A673 (cell line): Measurements from ENCODE around the gene GALNT18. TPM values are rescaled to one million over a fixed set of nuclear protein-coding genes. Genes with fewer than 3 reads are reported as not detected.
A peak's percentile ranks its signal among the peaks of the same experiment; 100 is the strongest.

Experiments used
- BruUV-seq: library from RNA; stranded (reverse); fragments of 400-500 nt; replicated peaks from 2 replicates; lab custom pipeline; 2021; lab: Mats Ljungman, UMichigan
- CTCF ChIA-PET: fragments of 300-600 bp; sonication (Branson Sonifier 250); formaldehyde crosslinking; loops from one replicate; lab custom pipeline; 2022; ENCODE audit warnings: antibody characterized with exemption; lab: Charles Lee
- POLR2A ChIA-PET: fragments of 300-600 bp; sonication (Branson Sonifier 250); formaldehyde crosslinking; loops from one replicate; lab custom pipeline; 2022; ENCODE audit warnings: antibody characterized with exemption; ENCODE audit not compliant: low non-redundant PET; lab: Charles Lee
- DNase-seq: peaks from one replicate; pipeline ENCODE4 v3.0.0-alpha.2; 2015; ENCODE audit warnings: low spot score
- H3K27ac ChIP-seq: fragments of 200-600 bp; sonication (generic); 2 replicates; pipeline ENCODE4 v1.5.1; 2016; ENCODE audit warnings: mixed run types, low read depth, mild to moderate bottlenecking, mixed read lengths, antibody characterized with exemption, low read length; ENCODE audit not compliant: poor library complexity, severe bottlenecking
- H3K27me3 ChIP-seq: fragments of 200-600 bp; sonication (generic); replicated peaks from 2 replicates; pipeline ENCODE4 v1.6.1; 2017; ENCODE audit warnings: mixed run types, low read depth, mild to moderate bottlenecking, mixed read lengths, antibody characterized with exemption, low read length; ENCODE audit not compliant: insufficient read depth, poor library complexity
- H3K36me3 ChIP-seq: fragments of 200-600 bp; sonication (generic); 2 replicates; pipeline ENCODE4 v1.6.1; 2016; ENCODE audit warnings: mixed run types, mild to moderate bottlenecking, mixed read lengths, antibody characterized with exemption, low read length; ENCODE audit not compliant: insufficient read depth, poor library complexity, severe bottlenecking
- H3K4me1 ChIP-seq: fragments of 200-600 bp; sonication (generic); 2 replicates; pipeline ENCODE4 v1.6.1; 2017; ENCODE audit warnings: mixed run types, mild to moderate bottlenecking, mixed read lengths, antibody characterized with exemption, low read length; ENCODE audit not compliant: insufficient read depth, poor library complexity, severe bottlenecking
- H3K4me3 ChIP-seq: fragments of 200-600 bp; sonication (generic); 2 replicates; pipeline ENCODE4 v1.5.1; 2016; ENCODE audit warnings: low read depth, mixed run types, mild to moderate bottlenecking, mixed read lengths, low read length; ENCODE audit not compliant: poor library complexity, severe bottlenecking
- H3K9me3 ChIP-seq: fragments of 200-600 bp; sonication (generic); 2 replicates; pipeline ENCODE4 v1.6.1; 2016; ENCODE audit warnings: mixed run types, low read depth, mild to moderate bottlenecking, mixed read lengths, antibody characterized with exemption, low read length; ENCODE audit not compliant: poor library complexity, severe bottlenecking
- EZH2 ChIP-seq: fragments of 200-600 bp; sonication (generic); IDR thresholded peaks from 2 replicates; pipeline ENCODE4 v1.6.1; 2017; ENCODE audit warnings: borderline replicate concordance, low read depth, mild to moderate bottlenecking, mixed read lengths, antibody characterized with exemption, low read length; ENCODE audit not compliant: poor library complexity, severe bottlenecking
- intact Hi-C: fragments of 100-400 bp; cut with micrococcal nuclease; formaldehyde crosslinking; loops from one replicate; pipeline ENCODE4 v1.10.0; 2022; ENCODE audit not compliant: unreplicated experiment
- total RNA-seq: library from RNA; stranded (reverse); gene quantifications from 2 replicates; pipeline ENCODE4 v1.2.3, GENCODE V29; 2021
- TF ChIP-seq, protein P1 (sequence below): fragments of 300-800, 200-600 bp; sonication (generic); conservative IDR thresholded peaks from 2 replicates; pipeline ENCODE4 v1.5.1; 2017; ENCODE audit warnings: low read depth, mild to moderate bottlenecking, antibody characterized with exemption, low read length, moderate library complexity, mixed read lengths

The GALNT18 gene
- total RNA-seq, 1 experiment from 2014 or later, result 0.37 TPM

DNA sequence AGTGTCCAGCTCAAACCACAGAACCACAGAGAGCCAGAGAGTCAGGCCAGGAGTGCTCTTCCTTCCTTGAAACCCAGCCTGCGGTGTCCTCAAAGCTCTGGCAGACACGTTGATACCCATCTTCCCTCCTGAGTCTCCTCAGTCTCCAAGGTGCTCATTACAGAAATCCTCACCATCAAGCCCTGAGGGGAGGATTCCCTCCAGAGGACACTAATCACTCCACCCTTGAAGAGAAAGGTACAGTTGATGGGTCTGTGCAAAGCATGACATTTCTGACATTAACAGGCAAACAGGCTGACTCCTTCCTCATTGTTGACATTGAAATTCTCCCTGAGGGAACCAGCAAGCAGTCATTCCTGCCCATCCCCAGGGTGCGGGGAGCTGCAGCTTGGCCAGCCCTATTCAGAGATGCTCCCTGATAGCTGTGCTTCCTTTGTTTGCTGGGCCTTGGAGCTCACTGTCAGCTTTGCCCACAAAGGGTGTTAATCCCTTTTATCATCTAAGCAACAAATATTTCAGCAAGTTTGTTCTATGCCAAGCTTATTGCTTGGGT lies 167.1 kb downstream of the GALNT18 start:
- no TSS peak for BruUV-seq
- H3K9me3 ChIP-seq, result no peaks in the 10 kb centered on the region
- no peak overlapping the region for H3K27ac ChIP-seq
- no peak overlapping the region for H3K4me3 ChIP-seq
- DNase-seq, result no peak
- POLR2A ChIA-PET, result no interaction called here
- H3K4me1 ChIP-seq, result no peaks in the 10 kb centered on the region
- intact Hi-C loops, result no loop called here
- H3K36me3 ChIP-seq, result no peaks in the 10 kb centered on the region
- CTCF ChIA-PET, result no interaction called here
- TF ChIP-seq, protein P1, sequence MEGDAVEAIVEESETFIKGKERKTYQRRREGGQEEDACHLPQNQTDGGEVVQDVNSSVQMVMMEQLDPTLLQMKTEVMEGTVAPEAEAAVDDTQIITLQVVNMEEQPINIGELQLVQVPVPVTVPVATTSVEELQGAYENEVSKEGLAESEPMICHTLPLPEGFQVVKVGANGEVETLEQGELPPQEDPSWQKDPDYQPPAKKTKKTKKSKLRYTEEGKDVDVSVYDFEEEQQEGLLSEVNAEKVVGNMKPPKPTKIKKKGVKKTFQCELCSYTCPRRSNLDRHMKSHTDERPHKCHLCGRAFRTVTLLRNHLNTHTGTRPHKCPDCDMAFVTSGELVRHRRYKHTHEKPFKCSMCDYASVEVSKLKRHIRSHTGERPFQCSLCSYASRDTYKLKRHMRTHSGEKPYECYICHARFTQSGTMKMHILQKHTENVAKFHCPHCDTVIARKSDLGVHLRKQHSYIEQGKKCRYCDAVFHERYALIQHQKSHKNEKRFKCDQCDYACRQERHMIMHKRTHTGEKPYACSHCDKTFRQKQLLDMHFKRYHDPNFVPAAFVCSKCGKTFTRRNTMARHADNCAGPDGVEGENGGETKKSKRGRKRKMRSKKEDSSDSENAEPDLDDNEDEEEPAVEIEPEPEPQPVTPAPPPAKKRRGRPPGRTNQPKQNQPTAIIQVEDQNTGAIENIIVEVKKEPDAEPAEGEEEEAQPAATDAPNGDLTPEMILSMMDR, result no peak
- no peak for TF ChIP-seq EZH2
- no peaks in the 10 kb centered on the region for H3K27me3 ChIP-seq

DNA sequence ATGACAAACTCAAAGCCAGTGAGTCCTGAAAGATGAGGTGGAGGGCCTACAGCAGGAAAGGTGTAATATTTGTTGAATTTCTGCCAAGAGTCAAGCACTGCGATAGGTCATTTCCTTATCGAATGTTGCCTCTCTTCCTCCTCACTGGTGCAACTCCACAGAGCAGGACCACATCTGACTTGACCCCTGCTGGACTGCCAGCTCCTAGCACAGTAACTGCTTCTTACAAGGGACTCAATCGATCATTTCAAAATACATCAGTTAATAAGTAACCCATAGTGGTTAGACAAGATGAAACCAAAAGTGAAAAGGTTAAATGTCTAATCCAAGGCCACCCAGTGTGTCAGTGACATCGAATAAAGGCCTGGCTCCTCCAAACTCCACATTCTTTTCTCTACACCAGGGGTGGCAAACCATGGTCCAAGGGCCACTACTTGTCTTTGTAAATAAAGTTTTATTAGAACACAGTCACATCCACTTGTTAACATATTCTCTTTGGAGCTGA lies 170.3 kb downstream of the GALNT18 start:
- no peaks in the 10 kb centered on the region for H3K27me3 ChIP-seq
- POLR2A ChIA-PET, result no interaction called here
- H3K4me1 ChIP-seq, result no peaks in the 10 kb centered on the region
- intact Hi-C loops, result no loop called here
- no peak for DNase-seq
- H3K27ac ChIP-seq, result no peak overlapping the region
- no peaks in the 10 kb centered on the region for H3K9me3 ChIP-seq
- CTCF ChIA-PET, result no interaction called here
- no peaks in the 10 kb centered on the region for H3K36me3 ChIP-seq
- no TSS peak for BruUV-seq
- TF ChIP-seq, protein P1, result no peak
- no peak for TF ChIP-seq EZH2
- no peak overlapping the region for H3K4me3 ChIP-seq

DNA sequence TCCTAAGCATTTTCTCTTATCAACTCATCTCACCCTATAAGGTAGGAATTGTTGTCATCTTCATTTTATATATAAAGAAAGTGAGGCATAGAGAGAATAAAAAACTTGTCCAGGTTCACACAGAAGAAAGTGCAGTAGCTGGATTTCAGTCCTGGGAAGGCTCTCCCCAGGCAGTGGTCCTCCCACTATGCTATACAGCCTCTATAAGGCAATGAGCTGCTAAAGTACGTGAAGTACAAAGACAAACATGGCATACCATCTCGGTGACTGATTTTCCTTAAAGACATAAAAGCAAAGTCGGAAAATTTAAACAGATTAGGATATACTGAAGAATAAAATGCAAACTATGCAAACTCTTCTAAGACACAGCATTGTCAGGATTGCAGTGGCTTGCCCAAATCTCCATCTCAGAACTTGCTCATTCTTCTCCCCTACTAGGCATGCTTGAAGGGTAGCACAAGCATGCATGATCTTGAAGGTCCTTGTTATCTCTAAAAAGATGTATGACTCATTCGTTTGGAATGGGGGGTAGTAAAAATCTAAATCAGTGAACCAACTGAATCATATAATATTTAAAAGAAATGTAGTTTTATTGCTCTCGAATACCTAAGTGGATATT lies 171.0 kb downstream of the GALNT18 start:
- intact Hi-C loops, result no loop called here
- Histone ChIP-seq H3K27me3 (no peaks in the 10 kb centered on the region), H3K27ac (no peak overlapping the region), H3K4me1 (no peaks in the 10 kb centered on the region), H3K4me3 (no peak overlapping the region), H3K36me3 (no peaks in the 10 kb centered on the region), H3K9me3 (no peaks in the 10 kb centered on the region)
- no TSS peak for BruUV-seq
- peak; percentile 12 for DNase-seq
- no peak for TF ChIP-seq EZH2
- TF ChIP-seq, protein P1, result no peak
- ChIA-PET CTCF (no interaction called here), POLR2A (no interaction called here)
